GM19035 (cell line): Measurements from ENCODE around the gene DEK.
"Not testable (repeated sequence)": the region's sequence is repeated elsewhere in the genome, so short reads cannot be mapped to it uniquely, and the experiment has no call there.

Source experiments
- ATAC-seq: cut with Tn5 transposase; IDR thresholded peaks from one replicate; pipeline ENCODE4 v1.9.1; 2021; ENCODE audit not compliant: unreplicated experiment

DEK gene

DNA sequence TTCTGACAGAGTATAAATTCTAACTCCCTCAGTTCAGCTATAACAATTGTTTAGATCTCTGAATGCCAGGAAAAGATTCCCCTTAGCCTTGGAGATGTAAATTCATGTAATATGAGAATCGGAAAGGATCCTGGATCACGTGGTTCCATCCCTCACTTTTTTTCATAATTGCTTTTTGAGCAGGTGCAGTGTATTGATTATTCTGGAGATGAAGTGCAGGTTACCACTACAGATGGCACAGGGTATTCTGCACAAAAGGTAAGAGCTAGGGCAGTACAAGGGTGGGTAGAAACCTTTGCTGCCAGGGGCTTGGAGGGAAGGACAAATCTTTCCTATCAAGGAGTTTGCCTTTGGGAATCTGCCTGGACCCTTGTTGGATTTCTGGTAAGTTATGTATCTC is 56.4 kb downstream of the DEK start:
- no peak for ATAC-seq

DNA sequence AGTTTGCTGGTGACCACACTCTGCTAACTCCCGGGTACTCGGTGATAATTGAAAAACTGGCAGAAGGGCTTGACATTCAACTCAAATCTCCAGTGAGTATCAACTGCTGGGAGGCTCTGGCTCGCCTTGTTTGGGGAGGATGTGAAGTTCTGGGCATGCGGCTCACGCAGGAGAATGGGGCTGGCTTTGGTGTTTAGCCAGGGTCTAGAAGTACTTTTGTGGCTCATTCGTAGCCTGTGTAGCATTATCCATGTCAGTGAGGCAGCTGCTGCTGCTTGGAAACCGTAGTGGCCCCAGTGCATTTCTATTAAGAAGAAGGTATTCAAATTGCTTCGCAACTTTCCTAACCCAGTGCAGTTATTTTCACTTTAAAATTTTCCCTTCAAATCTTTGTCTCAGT is 56.9 kb downstream of the DEK start:
- no peak for ATAC-seq

DNA sequence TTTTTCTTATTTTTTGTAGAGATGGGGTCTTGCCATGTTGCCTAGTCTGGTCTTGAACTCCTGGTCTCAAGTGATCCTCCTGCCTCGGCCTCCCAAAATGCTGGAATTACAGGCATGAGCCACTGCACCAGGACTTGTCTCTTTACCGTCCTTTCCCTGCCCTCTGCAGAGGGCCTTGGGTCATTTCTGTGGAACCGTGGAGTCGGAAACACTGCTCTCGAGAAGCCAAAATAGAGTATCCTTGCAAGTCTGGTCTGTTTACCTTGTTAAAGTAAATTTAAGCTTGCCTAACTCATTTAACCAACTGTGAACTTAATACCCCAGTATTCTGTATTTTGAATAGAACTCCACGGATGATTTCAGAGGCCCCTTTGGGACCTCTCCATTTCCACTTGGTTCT is 57.7 kb downstream of the DEK start:
- ATAC-seq, result no peak

DNA sequence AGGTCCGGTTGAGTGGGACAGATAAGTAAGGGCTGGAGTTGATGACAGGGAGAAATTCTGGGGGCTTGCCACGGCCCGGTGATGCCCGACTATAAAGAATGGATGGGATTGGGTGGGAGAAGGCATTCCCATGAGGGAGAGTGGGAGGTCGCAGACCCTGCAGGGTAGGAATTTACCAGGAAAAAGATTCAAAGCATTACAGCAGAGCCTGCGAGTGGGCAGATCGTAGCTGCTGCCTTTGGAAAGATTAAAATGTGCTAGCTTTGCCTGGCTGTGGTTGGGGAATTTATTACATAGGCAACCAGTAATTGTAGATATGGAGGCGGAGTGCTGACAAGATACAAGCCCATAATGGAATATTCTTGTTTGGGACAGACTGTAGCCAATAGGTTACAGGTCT is 59.6 kb downstream of the DEK start:
- ATAC-seq, result no peak

DNA sequence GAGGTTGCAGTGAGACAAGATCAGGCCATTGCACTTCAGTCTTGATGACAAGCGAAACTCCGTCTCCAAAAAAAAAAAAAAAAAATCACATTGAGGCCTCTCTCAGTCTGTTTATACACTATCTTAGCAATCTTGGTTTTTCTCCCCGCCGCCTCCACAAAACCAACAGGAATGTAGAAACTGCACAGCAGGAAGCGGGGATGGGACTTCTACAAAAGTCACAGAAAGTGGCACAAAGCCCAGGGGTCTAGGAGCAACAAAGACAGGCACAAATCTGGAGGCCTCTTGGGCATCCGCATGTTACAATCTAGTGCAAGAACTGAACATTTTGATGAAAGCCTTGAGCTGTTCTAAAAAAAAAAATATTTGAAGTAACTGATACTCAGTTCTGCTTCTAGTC is 60.5 kb downstream of the DEK start:
- no peak for ATAC-seq

DNA sequence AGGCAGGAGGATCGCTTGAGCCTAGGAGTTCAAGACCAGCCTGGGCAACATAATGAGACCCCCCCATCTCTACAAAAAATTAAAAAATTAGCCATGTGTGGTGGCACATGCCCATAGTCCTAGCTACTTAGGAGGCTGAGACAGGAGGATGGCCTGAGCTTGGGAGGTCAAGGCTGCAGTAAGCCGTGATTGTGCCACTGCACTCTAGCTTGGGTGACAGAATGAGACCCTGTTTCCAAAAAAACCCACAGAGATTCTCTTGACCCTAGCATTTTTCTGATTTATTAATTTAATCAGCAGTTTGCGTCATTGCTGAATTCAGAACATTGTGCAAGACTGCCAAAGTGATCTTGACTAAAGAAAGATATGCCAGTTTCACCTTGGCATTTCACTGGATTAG is 72.3 kb downstream of the DEK start:
- no peak for ATAC-seq

DNA sequence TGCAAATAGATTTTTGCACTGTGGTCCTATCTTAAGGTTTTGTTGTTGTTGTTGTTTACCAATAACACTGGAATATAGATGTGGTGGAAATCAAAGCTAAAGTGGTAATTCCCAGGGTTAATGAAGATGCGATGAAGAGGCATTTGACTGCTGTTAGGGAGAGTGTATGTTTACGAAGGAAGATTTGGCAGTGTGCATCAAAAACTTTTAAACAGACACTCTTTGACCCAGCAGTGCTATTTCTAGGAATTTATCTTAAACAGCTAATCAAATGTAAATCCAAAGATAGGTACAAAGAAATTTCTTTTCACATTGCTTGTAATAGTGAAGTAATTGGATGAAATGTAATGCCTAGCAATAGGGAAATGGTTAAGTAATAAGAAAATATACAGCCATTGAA is 75.1 kb downstream of the DEK start:
- no peak for ATAC-seq

DNA sequence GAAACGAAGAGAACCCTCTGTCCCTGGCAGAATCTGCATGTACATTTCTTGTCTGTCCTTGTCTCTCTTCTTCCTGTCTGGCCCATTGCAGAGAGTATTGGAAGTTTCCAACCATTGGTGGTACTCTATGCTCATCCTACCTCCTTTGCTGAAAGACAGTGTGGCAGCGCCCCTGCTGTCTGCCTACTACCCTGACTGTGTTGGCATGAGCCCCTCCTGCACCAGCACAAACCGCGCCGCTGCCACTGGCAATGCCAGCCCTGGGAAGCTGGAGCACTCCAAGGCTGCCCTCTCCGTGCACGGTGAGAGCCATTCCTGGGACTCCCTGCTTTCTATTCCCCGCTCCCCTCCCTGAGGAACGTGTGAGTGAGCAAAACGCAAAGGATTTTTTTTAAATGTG is 76.6 kb downstream of the DEK start:
- no peak for ATAC-seq

DNA sequence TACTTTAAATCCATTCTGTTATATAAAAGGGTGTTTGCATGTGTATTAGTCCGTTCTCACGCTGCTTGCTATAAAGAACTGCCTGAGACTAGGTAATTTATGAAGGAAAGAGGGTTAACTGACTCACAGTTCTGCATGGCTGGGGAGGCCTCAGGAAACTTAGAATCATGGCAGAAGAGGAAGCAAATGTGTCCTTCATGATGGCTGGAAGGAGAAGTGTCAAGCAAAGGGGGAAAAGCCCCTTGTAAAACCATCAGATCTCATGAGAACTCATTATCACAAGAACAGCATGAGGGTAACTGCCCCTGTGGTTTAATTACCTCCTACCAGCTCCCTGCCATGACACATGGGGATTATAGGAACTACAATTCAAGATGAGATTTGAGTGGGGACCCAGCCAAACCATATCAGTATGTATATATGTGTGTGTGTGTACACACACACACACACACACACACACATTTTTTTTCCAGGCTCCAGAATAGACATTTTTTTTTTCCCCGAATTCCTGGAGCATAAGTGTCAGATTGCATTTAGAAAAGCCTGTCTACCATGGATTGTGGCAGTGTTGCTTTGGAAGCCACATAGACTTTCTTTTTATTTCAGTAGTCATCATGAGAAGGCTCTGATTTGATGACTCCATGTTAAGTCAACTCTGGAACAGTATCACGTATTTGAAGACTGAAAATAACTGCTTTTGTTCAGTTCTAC is 77.6 kb downstream of the DEK start:
- no peak for ATAC-seq

DNA sequence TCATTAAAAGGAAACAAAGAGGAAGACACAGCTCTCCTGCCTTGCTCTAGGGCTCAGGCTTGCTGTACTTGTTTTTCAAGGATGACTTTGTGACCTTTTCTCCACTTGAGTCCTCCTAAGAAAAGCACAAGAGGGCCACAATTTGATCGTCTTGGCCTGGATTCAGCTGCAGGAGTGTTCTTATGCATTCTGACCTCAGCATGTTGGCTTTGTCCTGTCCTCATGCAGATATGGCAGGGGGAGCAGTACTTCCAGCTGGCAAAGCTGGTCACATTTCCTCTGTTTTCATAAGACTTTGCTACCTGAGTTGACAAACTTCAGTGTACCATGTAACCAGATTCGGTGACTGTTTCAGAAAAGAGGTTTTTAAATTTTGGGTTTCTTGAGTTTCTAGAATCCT is 78.3 kb downstream of the DEK start:
- ATAC-seq, result no peak

DNA sequence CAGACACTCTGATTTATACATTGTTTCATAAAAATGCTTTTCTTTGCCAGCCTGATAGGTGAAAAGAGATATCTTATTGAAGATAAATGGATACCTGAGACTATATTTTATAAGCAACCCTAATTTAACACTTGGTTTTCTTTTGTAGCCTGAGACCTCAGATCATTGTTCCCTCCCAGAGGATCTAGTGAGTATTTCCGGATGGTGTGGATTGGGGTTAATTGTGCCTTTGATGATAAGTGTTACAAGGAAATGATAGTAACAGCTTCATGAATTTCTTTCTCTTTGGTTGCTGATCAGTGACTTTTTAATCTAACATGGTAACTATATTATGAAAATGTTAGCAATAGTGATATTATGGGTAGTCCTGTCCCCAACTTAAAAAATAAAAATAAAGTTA is 78.7 kb downstream of the DEK start:
- no peak for ATAC-seq

DNA sequence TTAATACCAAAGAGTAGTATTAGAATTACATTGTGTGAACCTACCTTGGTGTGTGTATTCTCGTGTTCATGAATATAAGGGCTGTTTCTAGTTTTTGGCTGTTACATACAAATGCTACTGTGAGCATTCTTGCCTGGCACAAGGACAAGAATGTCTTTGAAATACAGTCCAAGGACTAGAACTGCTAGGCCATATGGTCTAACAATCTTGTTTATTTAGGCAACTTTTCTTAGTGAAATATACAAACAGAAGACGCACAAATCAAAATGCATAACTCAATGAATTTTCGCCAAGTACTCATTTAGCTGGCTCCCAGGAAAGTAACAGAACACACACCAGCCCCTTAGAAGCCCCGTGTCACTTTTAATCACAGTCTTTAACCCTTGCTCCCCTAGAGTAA is 80.6 kb downstream of the DEK start:
- no peak for ATAC-seq

DNA sequence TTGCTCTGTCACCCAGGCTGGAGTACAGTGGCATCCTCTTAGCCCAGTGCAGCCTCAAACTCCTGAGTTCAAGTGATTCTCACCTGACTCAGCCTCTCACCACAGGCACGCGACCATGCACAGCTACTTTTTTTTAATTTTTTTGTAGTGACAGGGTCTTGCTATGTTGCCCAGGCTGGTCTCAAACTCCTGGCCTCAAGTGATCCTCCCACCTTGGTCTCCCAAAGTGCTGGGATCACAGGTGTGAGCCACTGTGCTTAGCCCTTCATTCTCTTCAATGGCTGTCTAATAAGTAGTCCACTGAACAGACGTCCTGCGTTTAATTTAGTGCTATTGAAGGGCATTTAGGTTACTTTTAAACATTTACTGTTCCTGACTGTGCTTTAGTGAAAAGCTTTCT is 81.8 kb downstream of the DEK start:
- ATAC-seq, result no peak

DNA sequence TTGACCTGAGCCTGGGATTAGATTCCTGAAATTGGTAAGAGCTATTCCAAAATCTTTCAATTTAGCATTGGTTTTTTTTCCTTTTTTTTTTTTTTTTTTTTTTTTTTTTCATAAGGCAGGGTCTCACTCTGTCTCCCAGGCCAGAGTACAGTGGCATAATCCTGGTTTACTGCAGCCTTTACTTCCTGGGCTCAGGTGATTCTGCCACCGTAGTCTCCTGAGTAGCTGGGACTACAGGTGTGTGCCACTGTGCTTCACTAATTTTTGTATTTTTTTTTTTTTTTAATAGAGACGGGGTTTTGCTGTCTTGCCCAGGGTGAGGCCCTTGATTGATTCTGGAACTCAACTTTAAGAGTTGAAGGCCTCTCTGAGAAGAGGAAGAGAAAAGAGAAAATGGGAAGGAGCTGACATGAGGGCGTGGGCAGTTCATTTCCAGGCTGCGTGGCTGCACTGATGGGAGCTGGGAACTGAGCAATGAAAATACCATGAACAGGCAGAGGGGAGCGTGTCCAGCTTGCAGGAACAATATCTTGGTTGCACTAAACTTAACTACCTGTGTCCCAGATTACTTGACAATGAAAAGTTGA is 84.5 kb downstream of the DEK start:
- no peak for ATAC-seq

DNA sequence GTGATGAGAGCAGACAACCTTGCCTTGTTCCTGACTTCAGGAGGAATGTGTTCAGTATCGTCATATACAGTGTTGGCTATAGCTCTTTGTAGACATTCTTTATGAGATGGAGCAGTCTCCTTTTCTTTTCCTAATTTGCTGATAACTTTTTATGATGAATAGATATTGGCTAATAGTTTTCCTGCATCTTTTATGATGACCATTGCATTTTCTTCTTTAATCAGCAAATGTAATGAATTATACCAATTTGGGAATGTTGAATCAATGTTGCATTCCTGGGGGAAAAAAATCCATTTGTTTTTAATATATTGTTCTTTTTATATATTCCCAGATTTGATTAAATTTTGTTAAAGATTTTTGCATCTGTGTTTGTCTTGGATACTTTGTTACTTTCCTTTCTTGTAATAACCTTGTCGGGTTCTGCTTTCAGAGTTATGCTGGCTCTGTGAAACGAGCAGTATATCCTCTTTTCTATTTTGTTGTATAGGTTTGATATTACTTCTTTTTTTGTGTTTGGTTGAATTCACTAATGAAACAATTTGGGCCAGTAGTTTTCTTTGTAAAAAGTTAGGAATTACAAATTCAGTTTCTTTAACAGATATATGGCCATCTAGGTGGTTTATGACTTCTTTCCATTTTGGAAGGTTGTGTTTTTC is 85.2 kb downstream of the DEK start:
- no peak for ATAC-seq

DNA sequence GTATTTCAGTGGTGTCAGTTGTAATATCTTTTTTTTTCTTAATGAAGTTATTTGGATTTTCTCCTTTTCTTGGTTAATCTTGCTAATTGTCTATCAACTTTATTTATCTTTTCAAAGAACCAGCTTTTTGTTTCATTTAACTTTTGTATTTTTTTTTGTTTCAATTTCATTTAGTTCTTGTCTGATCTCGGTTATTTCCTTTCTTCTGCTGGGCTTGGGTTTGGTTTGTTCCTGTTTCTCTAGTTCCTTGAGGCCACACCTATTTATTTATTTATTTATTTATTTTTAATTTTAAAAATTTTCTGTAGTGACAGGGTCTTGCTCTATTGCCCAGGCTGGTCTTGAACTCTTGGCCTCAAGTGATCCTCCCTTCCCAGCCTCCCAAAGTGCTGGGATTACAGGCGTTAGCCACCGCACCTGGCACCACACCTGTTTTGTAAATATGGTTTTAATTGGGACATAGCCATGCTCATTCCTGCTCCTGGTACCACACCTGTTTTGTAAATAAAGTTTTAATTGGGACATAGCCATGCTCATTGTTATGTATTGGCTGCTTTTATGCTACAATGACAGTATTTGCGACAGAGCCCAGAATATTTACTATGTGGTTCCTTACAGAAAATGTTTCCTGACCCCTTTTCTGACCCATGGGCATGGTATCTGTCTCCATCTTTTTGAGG is 86.9 kb downstream of the DEK start:
- no peak for ATAC-seq

DNA sequence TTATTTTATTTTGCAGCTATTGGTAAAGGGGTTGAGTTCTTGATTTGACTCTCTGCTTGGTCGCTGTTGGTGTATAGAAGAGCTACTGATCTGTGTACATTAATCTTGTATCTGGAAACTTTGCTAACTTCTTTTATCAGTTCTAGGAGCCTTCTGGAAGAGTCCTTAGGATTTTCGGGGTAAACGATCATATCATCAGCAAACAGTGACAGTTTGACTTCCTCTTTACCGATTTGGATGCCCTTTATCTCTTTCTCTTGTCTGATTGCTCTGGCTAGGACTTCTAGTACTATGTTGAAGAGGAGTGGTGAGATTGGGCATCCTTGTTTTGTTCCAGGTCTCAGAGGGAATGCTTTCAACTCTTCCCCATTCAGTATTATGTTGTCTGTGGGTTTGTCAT is 88.1 kb downstream of the DEK start:
- not testable (repeated sequence) for ATAC-seq
